Vagina (tissue), 2 donors: Measurements from ENCODE around the gene MOB4.
"Not testable (repeated sequence)": the region's sequence is repeated elsewhere in the genome, so short reads cannot be mapped to it uniquely, and the experiment has no call there.

Experiments used
- CTCF ChIP-seq, 3 experiments: fragments of 450-650 bp in 2 of 3; fragments of 200-600 bp in 1 of 3; sonication (generic) in 1 of 3; IDR thresholded peaks; one replicate each; pipeline ENCODE4 v1.5.1; 2017 to 2019; ENCODE audit warnings: antibody characterized with exemption in 3 of 3, mild to moderate bottlenecking in 2 of 3, moderate library complexity in 2 of 3
- POLR2A ChIP-seq, 2 donors: fragments of 450-650 bp; IDR thresholded peaks; one replicate each; pipeline ENCODE4 v1.6.1; 2017; ENCODE audit warnings: antibody characterized with exemption in 2 of 2, mild to moderate bottlenecking in 2 of 2, moderate library complexity in 2 of 2
- POLR2AphosphoS5 ChIP-seq, 2 donors: sonication (generic); formaldehyde crosslinking; IDR thresholded peaks; one replicate each; pipeline ENCODE4 v1.9.0; 2017; ENCODE audit warnings: antibody characterized with exemption in 2 of 2, mild to moderate bottlenecking in 2 of 2, low read depth in 1 of 2; ENCODE audit not compliant: insufficient read depth in 1 of 2

GRCh38 chr2:197551260-197551659, 35.4 kb downstream of the MOB4 start:
- TF ChIP-seq CTCF (IDR thresholded peaks at IDR 0.05); POLR2A (IDR thresholded peaks at IDR 0.05); POLR2AphosphoS5 (IDR thresholded peaks at IDR 0.05; ENCODE audit: insufficient read depth in 1 of 2, low read depth in 1 of 2): not testable (repeated sequence)
